CD8-positive, alpha-beta memory T cell (primary cell): ENCODE results near the gene ADGRG3. TPM values are rescaled to one million over a fixed set of nuclear protein-coding genes. Genes with fewer than 3 reads are reported as not detected.

Experiments used
- CTCF ChIA-PET: fragments of 350-600 bp; sonication (Branson Sonifier 250); formaldehyde crosslinking; loops from one replicate; lab custom pipeline; 2021; ENCODE audit warnings: antibody characterized with exemption; lab: Charles Lee
- POLR2A ChIA-PET: fragments of 350-600 bp; sonication (Branson Sonifier 250); formaldehyde crosslinking; loops from one replicate; lab custom pipeline; 2021; ENCODE audit warnings: antibody characterized with exemption; lab: Charles Lee
- DNase-seq, 5 donors: peaks; one replicate each; pipeline versions ENCODE4 v3.0.0 to v3.0.0-alpha.2; 2020 to 2022; ENCODE audit warnings: mixed read lengths in 1 of 5
- H3K27ac ChIP-seq: one replicate; pipeline ENCODE4 v1.7.0; 2013; ENCODE audit warnings: low read depth, mild to moderate bottlenecking, low read length, moderate library complexity
- H3K27me3 ChIP-seq: 2 replicates; pipeline ENCODE4 v1.7.0; 2013; ENCODE audit warnings: low read length, mild to moderate bottlenecking; ENCODE audit not compliant: insufficient read depth, poor library complexity, severe bottlenecking
- H3K36me3 ChIP-seq: 2 replicates; pipeline ENCODE4 v1.7.0; 2013; ENCODE audit warnings: mild to moderate bottlenecking, low read length, moderate library complexity; ENCODE audit not compliant: insufficient read depth
- H3K4me1 ChIP-seq: 2 replicates; pipeline ENCODE4 v1.7.0; 2013; ENCODE audit warnings: mild to moderate bottlenecking, low read length, moderate library complexity; ENCODE audit not compliant: insufficient read depth
- H3K4me3 ChIP-seq: 2 replicates; pipeline ENCODE4 v1.7.0; 2013; ENCODE audit warnings: mild to moderate bottlenecking, low read length
- H3K9me3 ChIP-seq: 2 replicates; pipeline ENCODE4 v1.7.0; 2013; ENCODE audit warnings: mild to moderate bottlenecking, low read length
- H3K27ac Mint-ChIP-seq, 8 donors: one replicate each; pipeline ENCODE4 v1.8.0; 2020 to 2021; ENCODE audit warnings: mixed read lengths in 8 of 8, mild to moderate bottlenecking in 6 of 8, inconsistent platforms in 3 of 8, moderate library complexity in 3 of 8
- H3K27me3 Mint-ChIP-seq, 2 donors: one replicate each; pipeline ENCODE4 v1.8.0; 2020 to 2021; ENCODE audit warnings: mixed read lengths in 2 of 2, mild to moderate bottlenecking in 1 of 2, moderate library complexity in 1 of 2
- H3K36me3 Mint-ChIP-seq, 3 donors: one replicate each; pipeline ENCODE4 v1.8.0; 2020 to 2021; ENCODE audit warnings: mixed read lengths in 3 of 3, inconsistent platforms in 1 of 3, mild to moderate bottlenecking in 1 of 3
- H3K4me1 Mint-ChIP-seq, 3 donors: one replicate each; pipeline ENCODE4 v1.8.0; 2020 to 2021; ENCODE audit warnings: mixed read lengths in 3 of 3, inconsistent platforms in 1 of 3, mild to moderate bottlenecking in 1 of 3
- H3K4me3 Mint-ChIP-seq, 7 donors: one replicate each; pipeline ENCODE4 v1.8.0; 2020 to 2021; ENCODE audit warnings: mixed read lengths in 7 of 7, mild to moderate bottlenecking in 6 of 7, moderate library complexity in 4 of 7, inconsistent platforms in 2 of 7
- H3K9me3 Mint-ChIP-seq, 5 donors: one replicate each; pipeline ENCODE4 v1.8.0; 2020 to 2022; ENCODE audit warnings: mixed read lengths in 5 of 5, mild to moderate bottlenecking in 3 of 5, moderate library complexity in 2 of 5, inconsistent platforms in 1 of 5
- polyA plus RNA-seq: library from polyadenylated mRNA; unstranded; fragments of 300-500 nt; fragmentation: Illumina TruSeq; gene quantifications from one replicate; pipeline ENCODE4 v1.2.3, GENCODE V29; 2021
- total RNA-seq, 2 experiments: library from RNA; stranded (reverse); gene quantifications; one replicate each; pipeline ENCODE4 v1.2.3, GENCODE V29; 2021

Gene ADGRG3
- total and polyA plus RNA-seq, 3 experiments from 2014 or later = not detected

GRCh38 chr16:57645691-57646387 is 22.3 kb upstream of the ADGRG3 start:
- no peaks in the 10 kb centered on the region for H3K9me3 Mint-ChIP-seq
- ChIA-PET CTCF (interaction anchor here (1.3 to 6.4 kb wide), 6 partner anchors 10 to 90 kb away, joined by 3 to 215 read pairs (median 52); partner anchors contain the start of gene KATNB1), POLR2A (no interaction called here)
- H3K4me1 Mint-ChIP-seq = peaks cover 30 to 43% (median 34%) of the 10 kb centered on the region in 3 donors
- H3K27ac Mint-ChIP-seq = peak overlapping the region in 4 of 8 donors; percentile 19 to 79 (median 48)
- H3K36me3 Mint-ChIP-seq = no peaks in the 10 kb centered on the region
- Histone ChIP-seq H3K36me3 (no peaks in the 10 kb centered on the region), H3K9me3 (no peaks in the 10 kb centered on the region), H3K27ac (no peak overlapping the region), H3K4me3 (no peak overlapping the region), H3K27me3 (no peaks in the 10 kb centered on the region), H3K4me1 (peaks cover 20% of the 10 kb centered on the region)
- peak overlapping the region in 1 of 7 donors; percentile 49 for H3K4me3 Mint-ChIP-seq
- H3K27me3 Mint-ChIP-seq = peaks cover 0 to 2% of the 10 kb centered on the region in 2 donors
- no peak for DNase-seq

DNA sequence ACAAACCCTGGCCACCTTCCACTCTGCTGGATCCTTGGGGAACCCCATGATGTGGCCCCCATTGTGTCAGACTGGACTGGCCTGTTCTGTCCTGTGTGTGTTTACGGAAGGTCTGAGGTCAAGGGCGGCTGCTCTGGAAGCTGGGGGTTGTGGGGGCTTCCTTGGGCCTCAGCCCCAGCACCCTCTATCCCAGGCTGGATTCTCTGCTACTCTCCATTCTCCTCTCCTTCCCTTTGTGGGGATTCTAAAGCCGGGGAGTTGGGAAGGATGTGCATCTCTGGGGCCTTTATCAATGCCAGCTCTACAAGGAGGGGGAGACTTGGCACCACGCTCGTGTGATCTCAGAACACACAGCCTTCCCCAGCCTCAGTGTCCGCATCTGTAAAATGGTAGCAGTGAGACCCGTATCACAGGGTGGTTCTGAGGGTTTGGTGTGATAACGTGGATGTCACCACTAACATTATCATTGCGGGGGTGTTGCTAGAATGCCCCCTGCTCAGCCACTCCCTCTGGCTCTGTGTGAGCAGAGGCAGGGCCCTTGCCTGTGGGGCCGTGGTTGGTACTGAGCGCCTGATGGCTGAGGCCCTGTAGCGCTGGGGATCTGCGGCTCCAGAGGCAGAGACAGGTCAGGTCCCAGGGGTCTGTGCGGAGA is 21.6 kb upstream of the ADGRG3 start:
- ChIA-PET CTCF (interaction anchor here (1.3 to 6.4 kb wide), 7 partner anchors 11 to 89 kb away, joined by 3 to 215 read pairs (median 57); partner anchors contain the start of gene KATNB1), POLR2A (interaction anchor here (1.3 kb wide), 1 partner anchor 37 kb away, joined by 4 read pairs; no protein-coding TSS in a partner anchor)
- H3K4me1 ChIP-seq = peaks cover 21% of the 10 kb centered on the region
- no peaks in the 10 kb centered on the region for H3K27me3 ChIP-seq
- Mint-ChIP-seq H3K9me3 (no peaks in the 10 kb centered on the region), H3K27me3 (peaks cover 0 to 2% of the 10 kb centered on the region in 2 donors), H3K4me1 (peaks cover 35 to 49% (median 37%) of the 10 kb centered on the region in 3 donors), H3K27ac (peak overlapping the region in 6 of 8 donors; percentile 54 to 92 (median 78)), H3K4me3 (peak overlapping the region in 3 of 7 donors; percentile 75 to 88 (median 79)), H3K36me3 (no peaks in the 10 kb centered on the region)
- H3K4me3 ChIP-seq = no peak overlapping the region
- H3K27ac ChIP-seq = no peak overlapping the region
- DNase-seq = peak in 2 of 5 donors; percentile 36 to 38
- H3K36me3 ChIP-seq = no peaks in the 10 kb centered on the region
- no peaks in the 10 kb centered on the region for H3K9me3 ChIP-seq

DNA sequence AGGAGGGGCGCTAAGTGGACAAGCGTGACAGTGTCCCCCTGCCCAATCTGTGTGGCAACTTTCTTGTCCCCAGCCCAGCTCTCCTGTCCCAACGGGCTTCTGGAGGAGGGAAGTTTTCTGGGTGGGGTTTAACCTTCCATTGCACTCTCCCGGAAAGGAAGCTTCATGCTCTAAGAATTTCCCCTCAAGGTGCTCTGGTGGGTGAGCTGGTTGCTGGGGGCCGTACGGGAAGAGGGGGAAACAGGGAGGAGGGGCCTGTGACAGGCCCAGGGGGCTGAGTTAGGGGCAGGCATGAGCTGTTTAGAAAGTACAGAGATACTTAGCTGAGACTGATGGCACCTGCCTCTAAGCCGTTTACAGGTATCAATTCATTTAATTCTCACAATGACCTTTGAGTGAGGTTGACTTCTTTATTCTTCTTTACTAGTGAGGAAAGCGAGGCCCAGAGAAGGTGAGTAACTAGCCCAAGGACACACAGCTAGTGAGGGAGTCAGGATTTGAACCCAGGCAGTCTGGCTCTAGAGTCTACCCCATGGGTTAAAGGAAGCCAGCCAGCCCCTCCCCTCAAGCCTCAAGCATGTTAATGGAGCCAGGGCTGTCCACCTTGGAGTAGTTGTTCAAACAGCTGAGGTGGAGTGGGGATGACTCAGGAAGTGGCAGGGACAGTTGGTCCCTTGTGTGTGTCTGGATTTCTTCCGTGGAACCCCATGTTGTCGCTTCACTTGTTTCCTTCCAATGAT is 20.8 kb upstream of the ADGRG3 start:
- Mint-ChIP-seq H3K27me3 (peaks cover 0 to 2% of the 10 kb centered on the region in 2 donors), H3K9me3 (no peaks in the 10 kb centered on the region), H3K4me3 (peak overlapping the region in 5 of 7 donors; percentile 64 to 88 (median 77)), H3K4me1 (peaks cover 43 to 57% (median 45%) of the 10 kb centered on the region in 3 donors), H3K36me3 (no peaks in the 10 kb centered on the region), H3K27ac (peak overlapping the region in 7 of 8 donors; percentile 71 to 96 (median 87))
- CTCF ChIA-PET = interaction anchor here (0.8 to 6.4 kb wide), 8 partner anchors 9 to 88 kb away, joined by 3 to 215 read pairs (median 50); partner anchors contain the start of gene KATNB1
- peaks cover 29% of the 10 kb centered on the region for H3K4me1 ChIP-seq
- H3K4me3 ChIP-seq = no peak overlapping the region
- H3K36me3 ChIP-seq = no peaks in the 10 kb centered on the region
- no peaks in the 10 kb centered on the region for H3K27me3 ChIP-seq
- no peak overlapping the region for H3K27ac ChIP-seq
- DNase-seq = no peak
- POLR2A ChIA-PET = interaction anchor here (0.9 to 1.3 kb wide), 3 partner anchors 37 to 56 kb away, joined by 3 to 4 read pairs (median 4); no protein-coding TSS in a partner anchor
- H3K9me3 ChIP-seq = no peaks in the 10 kb centered on the region

DNA sequence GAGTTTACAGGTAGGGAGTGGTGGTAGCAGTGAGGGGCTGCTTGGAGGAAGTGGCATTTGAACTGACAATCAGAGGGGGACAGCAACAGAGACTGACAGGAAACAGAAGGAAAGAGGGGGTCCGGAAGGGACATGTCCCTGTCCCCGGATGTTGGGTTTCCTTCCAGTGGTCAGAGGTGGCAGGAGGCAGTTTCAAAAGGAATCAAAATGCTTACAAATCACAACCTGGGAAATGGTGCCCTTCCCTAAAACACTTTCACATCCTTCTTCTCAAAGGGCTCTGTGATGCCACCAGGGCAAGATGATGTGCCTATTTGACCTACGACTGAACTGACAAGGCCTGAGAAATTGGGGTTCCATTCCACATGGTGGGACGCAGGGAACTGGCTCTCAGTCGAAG is 20.0 kb upstream of the ADGRG3 start:
- POLR2A ChIA-PET = interaction anchor here (0.9 to 1.3 kb wide), 3 partner anchors 38 to 57 kb away, joined by 3 to 4 read pairs (median 4); no protein-coding TSS in a partner anchor
- H3K27ac ChIP-seq = no peak overlapping the region
- H3K27ac Mint-ChIP-seq = peak overlapping the region; percentile 71 to 96 (median 85)

DNA sequence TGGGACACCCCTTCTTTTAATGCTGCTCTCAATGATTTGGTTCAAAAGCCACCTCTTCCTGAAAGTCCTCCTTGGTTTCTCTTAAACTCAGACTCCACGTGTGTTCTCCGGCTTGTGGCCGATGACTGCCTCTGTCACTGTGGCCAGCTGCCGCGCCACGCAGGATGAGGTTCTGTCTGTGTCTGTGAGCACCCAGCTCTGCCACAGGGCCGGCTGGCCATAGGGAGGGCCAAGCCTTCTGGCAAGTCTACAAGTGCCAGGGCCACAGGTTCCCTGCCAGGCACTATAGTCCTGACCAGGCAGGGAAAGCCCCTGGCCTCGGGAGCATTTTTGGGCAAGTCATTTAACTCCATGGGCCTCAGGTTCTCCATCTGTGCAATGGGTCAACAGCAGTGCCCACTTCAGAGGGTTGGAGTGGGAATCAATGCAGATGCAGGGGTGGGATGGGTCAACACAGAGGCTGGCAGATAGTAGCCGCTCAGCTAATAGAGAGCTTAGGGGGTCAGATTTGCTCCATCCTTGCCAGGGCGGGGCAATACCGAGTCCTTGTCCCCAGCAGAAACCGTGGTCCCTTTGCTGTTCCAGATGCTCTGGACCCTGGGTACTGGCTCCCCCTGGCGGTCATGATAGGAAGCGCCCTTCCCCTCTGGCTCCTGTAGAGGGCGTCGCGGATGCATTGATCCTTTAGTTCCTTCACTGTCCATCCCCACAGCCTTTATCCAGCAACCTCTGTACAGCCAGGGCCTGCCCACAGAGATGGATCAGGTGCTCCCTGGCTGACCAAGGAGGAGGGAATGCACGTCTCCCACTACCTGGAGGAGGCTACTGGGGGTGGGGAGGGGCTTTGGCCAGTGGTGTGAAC is 19.3 kb upstream of the ADGRG3 start:
- CTCF ChIA-PET = interaction anchor here (0.6 to 6.4 kb wide), 27 partner anchors 9 to 250 kb away, joined by 3 to 215 read pairs (median 5); partner anchors contain the start of genes ADGRG1 and KATNB1
- Histone ChIP-seq H3K4me3 (no peak overlapping the region), H3K36me3 (no peaks in the 10 kb centered on the region), H3K9me3 (no peaks in the 10 kb centered on the region), H3K27me3 (no peaks in the 10 kb centered on the region), H3K27ac (no peak overlapping the region), H3K4me1 (peaks cover 34% of the 10 kb centered on the region)
- DNase-seq = peak; percentile 75 to 88 (median 79)
- H3K4me1 Mint-ChIP-seq = peaks cover 45 to 54% (median 46%) of the 10 kb centered on the region in 3 donors
- H3K27me3 Mint-ChIP-seq = peaks cover 0 to 2% of the 10 kb centered on the region in 2 donors
- H3K4me3 Mint-ChIP-seq = peak overlapping the region; percentile 41 to 88 (median 75)
- POLR2A ChIA-PET = interaction anchor here (1.3 kb wide), 1 partner anchor 47 kb away, joined by 4 read pairs; no protein-coding TSS in a partner anchor
- H3K36me3 Mint-ChIP-seq = no peaks in the 10 kb centered on the region
- H3K27ac Mint-ChIP-seq = peak overlapping the region; percentile 63 to 96 (median 83)
- H3K9me3 Mint-ChIP-seq = no peaks in the 10 kb centered on the region

More for the DNA sequence above, 20.0 kb upstream of the ADGRG3 start:
- no peaks in the 10 kb centered on the region for H3K36me3 Mint-ChIP-seq
- H3K27me3 Mint-ChIP-seq = peaks cover 0 to 2% of the 10 kb centered on the region in 2 donors
- no peaks in the 10 kb centered on the region for H3K9me3 ChIP-seq
- H3K4me3 Mint-ChIP-seq = peak overlapping the region in 6 of 7 donors; percentile 22 to 88 (median 72)
- H3K36me3 ChIP-seq = no peaks in the 10 kb centered on the region
- no peak for DNase-seq
- H3K4me1 ChIP-seq = peaks cover 34% of the 10 kb centered on the region
- peaks cover 43 to 54% (median 45%) of the 10 kb centered on the region in 3 donors for H3K4me1 Mint-ChIP-seq
- no peaks in the 10 kb centered on the region for H3K9me3 Mint-ChIP-seq
- H3K4me3 ChIP-seq = no peak overlapping the region
- no peaks in the 10 kb centered on the region for H3K27me3 ChIP-seq
- CTCF ChIA-PET = interaction anchor here (0.8 to 6.4 kb wide), 17 partner anchors 8 to 251 kb away, joined by 3 to 215 read pairs (median 8); partner anchors contain the start of genes ADGRG1 and KATNB1

DNA sequence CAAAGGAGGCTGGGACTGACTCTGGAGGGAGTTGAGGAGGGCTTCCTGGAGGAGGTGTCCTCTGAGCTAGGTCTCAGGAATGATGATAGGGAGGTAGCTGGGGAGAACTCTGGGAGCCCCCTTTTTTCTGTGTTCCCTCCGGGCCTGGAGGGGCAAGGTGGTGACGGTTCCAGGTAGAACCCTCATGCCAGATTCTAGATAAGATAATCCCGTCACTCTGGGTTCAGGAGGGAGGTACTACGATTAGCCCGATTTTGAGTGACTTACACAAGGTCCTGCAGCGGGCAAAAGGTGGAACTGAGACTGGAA is 18.7 kb upstream of the ADGRG3 start:
- Mint-ChIP-seq H3K27ac (peak overlapping the region in 5 of 8 donors; percentile 71 to 92 (median 79)), H3K4me3 (peak overlapping the region in 4 of 7 donors; percentile 69 to 88 (median 76)), H3K27me3 (peaks cover 0 to 2% of the 10 kb centered on the region in 2 donors), H3K36me3 (no peaks in the 10 kb centered on the region), H3K9me3 (no peaks in the 10 kb centered on the region), H3K4me1 (peaks cover 45 to 54% (median 46%) of the 10 kb centered on the region in 3 donors)
- POLR2A ChIA-PET = no interaction called here
- Histone ChIP-seq H3K4me1 (peaks cover 34% of the 10 kb centered on the region), H3K27ac (no peak overlapping the region), H3K27me3 (no peaks in the 10 kb centered on the region), H3K9me3 (no peaks in the 10 kb centered on the region), H3K4me3 (no peak overlapping the region), H3K36me3 (no peaks in the 10 kb centered on the region)
- DNase-seq = no peak
- CTCF ChIA-PET = interaction anchor here (0.7 to 6.4 kb wide), 20 partner anchors 9 to 215 kb away, joined by 3 to 215 read pairs (median 8); partner anchors contain the start of genes ADGRG1 and KATNB1
